ENCODE measurements around the gene ADGRG1.

The ADGRG1 gene

DNA sequence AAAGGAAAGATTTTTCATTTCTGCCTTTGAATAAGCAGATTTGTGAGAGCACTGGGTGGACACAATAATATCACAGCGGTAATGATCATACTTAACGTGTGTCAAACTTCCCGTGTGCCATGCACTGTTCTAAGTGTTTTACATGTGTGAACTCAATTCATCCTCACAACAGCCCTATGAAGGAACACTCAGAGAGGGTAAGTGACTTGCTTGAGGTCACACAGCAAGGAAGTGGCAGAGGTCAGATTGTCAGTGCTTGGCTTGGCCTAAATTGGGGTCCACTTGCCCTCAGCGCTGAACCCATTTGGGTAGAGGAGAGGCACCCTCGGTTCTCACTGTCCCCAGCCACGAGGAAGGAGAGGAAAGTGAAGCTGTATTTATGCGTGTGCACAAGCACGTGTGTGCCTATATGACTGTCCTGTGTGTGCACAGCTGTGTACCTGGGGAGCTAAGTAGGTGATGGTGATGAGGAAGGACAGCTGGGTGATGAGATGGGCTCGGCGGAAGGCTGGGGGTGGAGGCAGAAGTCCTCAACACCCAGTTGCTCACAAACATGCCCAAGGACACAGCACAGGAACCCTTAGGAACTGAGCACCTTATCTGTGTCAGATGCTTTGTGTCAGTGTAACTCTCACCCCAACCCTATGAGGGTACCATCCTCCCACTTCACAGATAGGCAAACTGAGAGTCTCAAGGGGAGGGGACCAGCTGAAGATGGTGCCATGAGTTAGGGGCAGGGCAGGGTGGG is 29.9 kb downstream of the ADGRG1 start:
- no peak for DNase-seq (ENCODE audit: low read depth)
- no peak for TF ChIP-seq CTCF (IDR thresholded peaks at IDR 0.05; ENCODE audit: low read length, missing control alignments)
- no peak overlapping the region for H3K4me3 ChIP-seq (replicated peaks; ENCODE audit: low read depth, low read length)

- no peak for DNase-seq (ENCODE audit: low read depth)
- H3K4me3 ChIP-seq (replicated peaks; ENCODE audit: low read depth, low read length) = no peak overlapping the region
- no peak for TF ChIP-seq CTCF (IDR thresholded peaks at IDR 0.05; ENCODE audit: low read length, missing control alignments)
Observed at GRCh38 chr16:57658878-57659674, 30.6 kb downstream of the ADGRG1 start.

DNA sequence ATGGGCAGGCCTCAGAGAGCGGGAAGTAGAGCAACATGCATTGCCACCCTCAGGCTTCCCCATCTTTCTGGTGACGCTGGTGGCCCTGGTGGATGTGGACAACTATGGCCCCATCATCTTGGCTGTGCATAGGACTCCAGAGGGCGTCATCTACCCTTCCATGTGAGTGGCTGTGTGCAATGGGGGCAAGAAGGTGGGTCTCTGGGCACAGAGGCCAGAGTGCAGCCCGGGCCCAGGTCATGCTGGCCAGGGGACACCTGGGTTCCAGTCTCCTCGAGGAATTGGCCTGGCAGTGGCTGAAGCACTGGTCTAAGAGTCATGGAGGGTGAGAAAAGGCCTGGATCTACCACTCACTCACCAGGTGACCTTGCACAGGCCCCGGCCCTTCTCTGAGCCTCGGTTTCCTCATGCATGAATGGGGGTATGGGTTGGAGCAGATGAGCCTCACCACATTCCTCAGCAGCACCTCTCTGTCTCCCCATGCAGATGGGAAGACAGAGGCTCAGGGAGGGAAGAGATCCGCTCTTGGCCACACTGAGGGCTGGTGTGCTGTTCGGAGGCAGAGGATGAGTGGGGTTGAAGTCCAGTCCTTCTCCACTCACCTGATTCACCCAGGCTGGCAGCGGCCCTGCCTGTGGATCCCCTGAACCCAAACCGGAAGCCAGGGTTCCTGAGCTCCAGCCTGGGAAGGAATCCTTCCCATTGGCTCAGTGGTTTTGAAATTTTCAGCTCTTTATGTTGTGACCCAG is 32.5 kb downstream of the ADGRG1 start:
- TF ChIP-seq CTCF (IDR thresholded peaks at IDR 0.05; ENCODE audit: low read length, missing control alignments) = no peak
- no peak for DNase-seq (ENCODE audit: low read depth)
- no peak overlapping the region for H3K4me3 ChIP-seq (replicated peaks; ENCODE audit: low read depth, low read length)

GRCh38 chr16:57661510-57661909 is 33.1 kb downstream of the ADGRG1 start:
- no peak for TF ChIP-seq CTCF (IDR thresholded peaks at IDR 0.05; ENCODE audit: low read length, missing control alignments)
- DNase-seq (ENCODE audit: low read depth) = no peak
- H3K4me3 ChIP-seq (replicated peaks; ENCODE audit: low read depth, low read length) = no peak overlapping the region

- no peak overlapping the region for H3K4me3 ChIP-seq (replicated peaks; ENCODE audit: low read depth, low read length)
- DNase-seq (ENCODE audit: low read depth) = no peak
- no peak for TF ChIP-seq CTCF (IDR thresholded peaks at IDR 0.05; ENCODE audit: low read length, missing control alignments)
Observed at GRCh38 chr16:57661936-57662906, 33.8 kb downstream of the ADGRG1 start.

DNA sequence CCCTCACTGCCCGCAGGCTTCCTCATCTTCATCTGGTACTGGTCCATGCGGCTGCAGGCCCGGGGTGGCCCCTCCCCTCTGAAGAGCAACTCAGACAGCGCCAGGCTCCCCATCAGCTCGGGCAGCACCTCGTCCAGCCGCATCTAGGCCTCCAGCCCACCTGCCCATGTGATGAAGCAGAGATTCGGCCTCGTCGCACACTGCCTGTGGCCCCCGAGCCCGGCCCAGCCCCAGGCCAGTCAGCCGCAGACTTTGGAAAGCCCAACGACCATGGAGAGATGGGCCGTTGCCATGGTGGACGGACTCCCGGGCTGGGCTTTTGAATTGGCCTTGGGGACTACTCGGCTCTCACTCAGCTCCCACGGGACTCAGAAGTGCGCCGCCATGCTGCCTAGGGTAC is 35.0 kb downstream of the ADGRG1 start:
- no peak for DNase-seq (ENCODE audit: low read depth)
- TF ChIP-seq CTCF (IDR thresholded peaks at IDR 0.05; ENCODE audit: low read length, missing control alignments) = no peak
- no peak overlapping the region for H3K4me3 ChIP-seq (replicated peaks; ENCODE audit: low read depth, low read length)

Data from fibroblast of pulmonary artery (primary cell).